ENCODE results near the gene PFKL.

PFKL gene

GRCh38 chr21:44260791-44261631, 38.8 kb upstream of the PFKL start:
- H3K4me3 ChIP-seq (ENCODE audit: low read depth, low read length): no peak overlapping the region
- no peak for TF ChIP-seq CTCF (conservative IDR thresholded peaks at IDR 0.05; ENCODE audit: low read depth, low read length)
- no peak for DNase-seq (ENCODE audit: low read depth)

GRCh38 chr21:44261675-44262295, 38.1 kb upstream of the PFKL start, which contains the start of gene DNMT3L:
Gene DNMT3L (minus strand): TSS chr21:44261897. CDS start chr21:44261259, 638 bp downstream.
- TF ChIP-seq CTCF (conservative IDR thresholded peaks at IDR 0.05; ENCODE audit: low read depth, low read length): no peak
- no peak within 1 kb of the TSS for H3K4me3 ChIP-seq (ENCODE audit: low read depth, low read length)
- DNase-seq (ENCODE audit: low read depth): no peak

GRCh38 chr21:44262338-44263056, 37.4 kb upstream of the PFKL start:
- no peak overlapping the region for H3K4me3 ChIP-seq (ENCODE audit: low read depth, low read length)
- no peak for DNase-seq (ENCODE audit: low read depth)
- no peak for TF ChIP-seq CTCF (conservative IDR thresholded peaks at IDR 0.05; ENCODE audit: low read depth, low read length)

- H3K4me3 ChIP-seq (ENCODE audit: low read depth, low read length): no peak overlapping the region
- TF ChIP-seq CTCF (conservative IDR thresholded peaks at IDR 0.05; ENCODE audit: low read depth, low read length): no peak
- no peak for DNase-seq (ENCODE audit: low read depth)
These were observed 36.6 kb upstream of the PFKL start for GRCh38 chr21:44263221-44263760.

- TF ChIP-seq CTCF (conservative IDR thresholded peaks at IDR 0.05; ENCODE audit: low read depth, low read length): no peak
- H3K4me3 ChIP-seq (ENCODE audit: low read depth, low read length): no peak overlapping the region
- DNase-seq (ENCODE audit: low read depth): no peak
These were observed 36.1 kb upstream of the PFKL start for GRCh38 chr21:44263768-44264167.

GRCh38 chr21:44265734-44266270, 34.1 kb upstream of the PFKL start:
- DNase-seq (ENCODE audit: low read depth): no peak
- no peak overlapping the region for H3K4me3 ChIP-seq (ENCODE audit: low read depth, low read length)
- TF ChIP-seq CTCF (conservative IDR thresholded peaks at IDR 0.05; ENCODE audit: low read depth, low read length): no peak
